Esophagus muscularis mucosa (tissue), 4 donors: ENCODE data around the gene MTFMT. TPM values are rescaled to one million over a fixed set of nuclear protein-coding genes. Genes with fewer than 3 reads are reported as not detected.

ENCODE experiments used
- DNase-seq: peaks from one replicate; pipeline ENCODE4 v3.0.0-alpha.2; 2017; ENCODE audit errors: extremely low spot score
- H3K27ac ChIP-seq, 4 donors: fragments of 200-600 bp; sonication (generic); replicated peaks in 1 of 4; 1 replicate in 3 of 4; 2 replicates in 1 of 4; pipeline ENCODE4 v1.5.1; 2016 to 2019; ENCODE audit warnings: mild to moderate bottlenecking in 1 of 4
- H3K27me3 ChIP-seq, 4 donors: fragments of 200-600 bp; sonication (generic); one replicate each; pipeline versions ENCODE4 v1.5.1 to v1.6.0; 2016 to 2019
- H3K36me3 ChIP-seq, 4 donors: fragments of 200-600 bp; sonication (generic); one replicate each; pipeline ENCODE4 v1.5.1; 2016 to 2019
- H3K4me1 ChIP-seq, 4 donors: fragments of 200-600 bp; sonication (generic); one replicate each; pipeline ENCODE4 v1.5.1; 2016 to 2019
- H3K4me3 ChIP-seq, 4 donors: fragments of 200-600 bp; sonication (generic); 1 replicate in 2 of 4; 2 replicates in 2 of 4; pipeline ENCODE4 v1.5.1; 2016 to 2019; ENCODE audit warnings: mild to moderate bottlenecking in 4 of 4, moderate library complexity in 1 of 4
- H3K9me3 ChIP-seq, 4 donors: fragments of 200-600 bp; sonication (generic); 1 replicate in 3 of 4; 2 replicates in 1 of 4; pipeline ENCODE4 v1.5.1; 2016 to 2019
- EP300 ChIP-seq: sonication (generic); formaldehyde crosslinking; IDR thresholded peaks from one replicate; pipeline ENCODE4 v1.6.1; 2017; ENCODE audit warnings: antibody characterized with exemption
- POLR2A ChIP-seq: fragments of 450-650 bp; IDR thresholded peaks from one replicate; pipeline ENCODE4 v1.6.1; 2017; ENCODE audit warnings: antibody characterized with exemption, moderate library complexity, mild to moderate bottlenecking, low read depth
- POLR2AphosphoS5 ChIP-seq, 2 donors: sonication (generic); formaldehyde crosslinking; IDR thresholded peaks; one replicate each; pipeline ENCODE4 v1.6.1; 2017; ENCODE audit warnings: antibody characterized with exemption in 2 of 2
- WGBS: methylation state at CpG from one replicate; pipeline ENCODE4 v1.1.5; 2018; 5-methylcytosine and 5-hydroxymethylcytosine counted together
- intact Hi-C: fragments of 100-400 bp; cut with DNase I; formaldehyde crosslinking; loops from one replicate; pipeline ENCODE4 v1.15.1; 2023
- total RNA-seq, 4 donors: library from RNA; depleted of rRNA; stranded (reverse); fragments of >200 nt; gene quantifications; one replicate each; pipeline versions ENCODE4 v1.1.0 to v1.2.1, GENCODE V29; 2016
- TF ChIP-seq, protein P1 (sequence below), 3 experiments: fragments of 200-600 bp in 2 of 3; fragments of 450-650 bp in 1 of 3; sonication (generic) in 2 of 3; IDR thresholded peaks; one replicate each; pipeline ENCODE4 v1.5.1; 2017 to 2019; ENCODE audit warnings: antibody characterized with exemption in 3 of 3, mild to moderate bottlenecking in 2 of 3, moderate library complexity in 1 of 3

MTFMT gene
- total RNA-seq, 4 donors from 2014 or later, result 26.3 to 29.9 (median 29.4) TPM

DNA sequence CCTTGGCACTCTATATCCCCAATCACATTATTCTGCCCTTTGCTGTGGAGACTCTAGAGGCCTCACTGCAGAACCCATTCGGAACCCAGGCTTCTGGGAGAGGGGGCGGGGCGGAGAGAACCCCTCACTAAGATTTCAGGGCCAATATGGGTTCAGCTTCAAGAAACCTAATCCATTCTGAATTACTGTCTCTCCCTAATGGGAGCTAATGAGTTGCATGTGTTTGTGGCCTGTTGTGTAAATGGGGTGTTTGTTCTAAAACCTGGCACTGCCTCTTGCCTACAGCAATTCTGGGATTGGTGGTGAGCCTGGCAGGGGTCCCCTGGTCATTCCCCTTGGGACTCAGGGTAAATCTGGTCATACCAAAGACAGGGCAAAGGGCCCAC lies 39.0 kb upstream of the MTFMT start:
- Histone ChIP-seq H3K27ac (peak overlapping the region; percentile 95 to 98 (median 96)), H3K27me3 (no peaks in the 10 kb centered on the region), H3K9me3 (no peaks in the 10 kb centered on the region), H3K36me3 (peaks cover 0 to 4% (median 0%) of the 10 kb centered on the region in 4 donors), H3K4me1 (peaks cover 70 to 85% (median 82%) of the 10 kb centered on the region in 4 donors), H3K4me3 (peak overlapping the region; percentile 70 to 83 (median 79))
- 73% methylated on average over 3 of the region's 3 CpGs for WGBS
- intact Hi-C loops, result no loop called here
- DNase-seq, result no peak
- TF ChIP-seq, protein P1, sequence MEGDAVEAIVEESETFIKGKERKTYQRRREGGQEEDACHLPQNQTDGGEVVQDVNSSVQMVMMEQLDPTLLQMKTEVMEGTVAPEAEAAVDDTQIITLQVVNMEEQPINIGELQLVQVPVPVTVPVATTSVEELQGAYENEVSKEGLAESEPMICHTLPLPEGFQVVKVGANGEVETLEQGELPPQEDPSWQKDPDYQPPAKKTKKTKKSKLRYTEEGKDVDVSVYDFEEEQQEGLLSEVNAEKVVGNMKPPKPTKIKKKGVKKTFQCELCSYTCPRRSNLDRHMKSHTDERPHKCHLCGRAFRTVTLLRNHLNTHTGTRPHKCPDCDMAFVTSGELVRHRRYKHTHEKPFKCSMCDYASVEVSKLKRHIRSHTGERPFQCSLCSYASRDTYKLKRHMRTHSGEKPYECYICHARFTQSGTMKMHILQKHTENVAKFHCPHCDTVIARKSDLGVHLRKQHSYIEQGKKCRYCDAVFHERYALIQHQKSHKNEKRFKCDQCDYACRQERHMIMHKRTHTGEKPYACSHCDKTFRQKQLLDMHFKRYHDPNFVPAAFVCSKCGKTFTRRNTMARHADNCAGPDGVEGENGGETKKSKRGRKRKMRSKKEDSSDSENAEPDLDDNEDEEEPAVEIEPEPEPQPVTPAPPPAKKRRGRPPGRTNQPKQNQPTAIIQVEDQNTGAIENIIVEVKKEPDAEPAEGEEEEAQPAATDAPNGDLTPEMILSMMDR (IDR thresholded peaks at IDR 0.05), result no peak
- TF ChIP-seq POLR2AphosphoS5 (IDR thresholded peaks at IDR 0.05) (no peak), EP300 (no peak), POLR2A (no peak)

DNA sequence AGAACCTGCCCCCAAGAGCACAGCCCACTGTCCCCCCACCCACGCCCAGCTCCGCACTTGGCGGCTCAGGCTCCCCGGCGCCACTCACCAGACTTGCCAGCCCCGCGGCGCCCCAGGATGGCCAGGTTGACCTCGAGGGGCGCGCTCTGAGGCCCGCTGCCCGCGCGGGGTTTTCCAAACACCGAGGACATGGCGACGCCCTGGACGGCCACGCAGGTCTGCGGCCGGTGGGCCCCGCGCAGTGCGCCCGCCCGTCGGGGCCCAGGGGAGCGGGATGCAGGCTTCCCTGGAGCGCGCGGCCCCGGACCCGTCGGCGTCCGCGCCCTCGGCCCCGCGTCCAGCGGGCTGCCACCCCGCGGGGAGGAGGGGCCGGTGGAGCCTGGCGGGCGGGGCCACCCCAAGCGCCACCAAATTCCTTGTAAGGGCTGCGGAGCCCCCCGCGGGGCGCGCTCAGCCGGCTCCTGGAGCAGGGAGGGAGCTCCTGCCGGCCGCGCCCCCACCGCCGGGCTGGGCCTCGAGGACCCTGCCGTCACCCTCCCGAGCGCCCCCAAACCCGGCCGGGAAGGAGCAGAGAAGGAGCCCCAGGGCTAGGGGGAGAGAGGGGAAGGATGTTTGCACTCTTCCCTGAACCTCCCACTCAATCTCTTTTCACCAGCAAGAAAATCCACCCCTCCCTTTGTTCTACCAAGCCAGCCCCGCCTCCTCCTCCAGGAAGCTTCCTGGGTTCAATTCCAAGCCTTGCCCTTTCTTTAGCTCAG lies 38.4 kb upstream of the MTFMT start, which contains the start of gene RASL12:
Gene RASL12 (minus strand): TSS at position 347 of the 758 bp plus-strand sequence. CDS start 156 bp downstream, at position 191.
- no peaks in the 10 kb centered on the region for H3K27me3 ChIP-seq
- WGBS, result 0% methylated on average over 1 of the region's 66 CpGs
- intact Hi-C loops, result no loop called here
- H3K9me3 ChIP-seq, result no peaks in the 10 kb centered on the region
- TF ChIP-seq POLR2A (no peak), POLR2AphosphoS5 (IDR thresholded peaks at IDR 0.05) (peak; percentile 42 to 78)
- H3K4me3 ChIP-seq, result peak within 1 kb of the TSS; percentile 70 to 83 (median 79)
- no peak for DNase-seq
- peak within 1 kb of the TSS; percentile 95 to 98 (median 96) for H3K27ac ChIP-seq
- peaks cover 0 to 4% (median 0%) of the 10 kb centered on the region in 4 donors for H3K36me3 ChIP-seq
- H3K4me1 ChIP-seq, result peaks cover 70 to 90% (median 86%) of the 10 kb centered on the region in 4 donors

DNA sequence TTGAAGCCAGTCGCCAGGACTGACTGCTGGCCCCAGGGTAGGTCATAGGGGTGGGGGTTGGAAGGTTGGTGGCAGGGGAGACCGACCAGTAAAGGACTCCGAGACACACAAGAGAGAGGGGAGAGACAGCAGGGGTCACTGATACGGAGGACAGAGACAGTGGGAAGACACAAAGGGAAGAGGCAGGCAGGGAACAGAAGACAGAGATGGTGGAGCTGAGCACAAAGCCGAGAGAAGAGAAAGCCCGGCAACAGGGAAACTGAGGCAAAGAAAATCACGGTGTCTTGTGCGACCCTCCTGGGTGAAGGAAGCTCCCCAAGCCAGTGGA lies 37.8 kb upstream of the MTFMT start:
- DNase-seq, result no peak
- intact Hi-C loops, result no loop called here
- Histone ChIP-seq H3K27me3 (no peaks in the 10 kb centered on the region), H3K36me3 (peaks cover 0 to 4% (median 0%) of the 10 kb centered on the region in 4 donors), H3K27ac (peak overlapping the region; percentile 95 to 98 (median 96)), H3K9me3 (no peaks in the 10 kb centered on the region), H3K4me3 (peak overlapping the region; percentile 70 to 83 (median 79)), H3K4me1 (peaks cover 70 to 91% (median 87%) of the 10 kb centered on the region in 4 donors)
- 16% methylated on average over 8 of the region's 8 CpGs for WGBS
- TF ChIP-seq POLR2A (no peak), EP300 (no peak), POLR2AphosphoS5 (IDR thresholded peaks at IDR 0.05) (no peak)
- TF ChIP-seq, protein P1 (IDR thresholded peaks at IDR 0.05), result no peak

DNA sequence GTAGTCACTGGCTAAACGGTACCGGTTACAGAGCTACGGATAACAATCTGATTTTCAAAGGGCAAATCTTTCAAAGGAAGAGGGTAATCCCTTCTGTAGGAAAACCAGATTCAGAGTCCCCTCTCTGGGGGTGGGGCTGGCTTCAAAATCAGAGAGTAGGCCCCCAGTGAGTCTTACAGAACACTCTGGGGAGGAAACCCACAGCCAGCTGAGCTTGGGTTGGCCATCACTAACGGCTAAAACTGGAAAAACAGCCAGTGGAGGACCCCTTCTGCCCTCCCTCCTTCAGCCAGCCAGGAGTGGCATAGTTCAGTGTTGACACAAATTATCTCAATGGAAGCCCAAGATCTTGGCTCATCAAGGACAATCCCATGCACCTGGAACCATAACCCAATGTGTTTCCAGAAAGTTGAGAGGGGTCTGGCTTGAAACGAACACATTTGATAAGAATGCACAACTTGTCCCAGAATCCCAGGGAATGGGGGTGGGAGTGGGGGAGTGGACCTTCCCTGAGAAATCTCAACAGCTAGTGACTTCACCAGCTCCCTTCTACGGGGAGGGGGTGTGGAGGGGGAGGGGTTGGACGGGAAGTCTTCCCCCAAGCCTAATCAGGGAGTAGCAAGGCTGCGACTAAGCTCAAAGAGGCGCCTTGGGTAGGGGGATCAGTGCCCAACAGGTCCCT lies 37.3 kb upstream of the MTFMT start:
- Histone ChIP-seq H3K4me1 (peaks cover 69 to 91% (median 87%) of the 10 kb centered on the region in 4 donors), H3K27ac (peak overlapping the region; percentile 95 to 98 (median 96)), H3K9me3 (no peaks in the 10 kb centered on the region), H3K27me3 (no peaks in the 10 kb centered on the region), H3K36me3 (peaks cover 0 to 4% (median 0%) of the 10 kb centered on the region in 4 donors), H3K4me3 (peak overlapping the region; percentile 70 to 83 (median 79))
- intact Hi-C loops, result no loop called here
- TF ChIP-seq EP300, result no peak
- TF ChIP-seq POLR2AphosphoS5 (IDR thresholded peaks at IDR 0.05), result peak; percentile 26 to 58
- DNase-seq, result no peak
- 25% methylated on average over 8 of the region's 9 CpGs for WGBS

DNA sequence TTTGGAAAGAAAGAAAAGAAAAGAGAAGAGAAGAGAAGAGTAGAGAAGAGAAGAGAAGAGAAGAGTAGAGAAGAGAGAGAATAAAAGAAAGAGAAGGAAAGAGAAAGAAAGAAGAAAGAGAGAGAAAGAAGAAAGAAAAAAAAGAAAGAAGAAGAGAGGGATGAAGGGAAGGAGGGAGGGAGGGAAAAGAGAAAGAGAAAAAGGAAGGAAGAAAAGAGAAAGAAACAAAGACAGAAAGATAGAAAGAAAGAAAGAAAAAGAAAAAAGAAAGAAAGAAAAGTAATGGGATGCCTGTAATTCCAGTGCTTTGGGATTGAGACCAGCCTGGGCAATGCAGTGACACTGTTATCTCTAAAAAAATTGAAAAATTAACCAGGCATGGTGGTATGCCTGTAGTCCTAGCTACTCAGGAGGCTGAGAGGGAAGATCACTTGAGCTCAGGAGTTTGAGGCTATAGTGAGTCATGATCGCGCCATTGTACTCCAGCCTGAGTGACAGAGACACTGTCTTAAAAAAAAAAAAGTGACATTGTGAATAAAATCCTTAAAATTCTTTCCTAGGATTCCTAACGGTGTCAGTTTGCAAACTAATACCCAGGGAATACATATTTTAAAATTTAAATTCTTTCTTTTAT lies 36.7 kb upstream of the MTFMT start:
- TF ChIP-seq, protein P1 (IDR thresholded peaks at IDR 0.05), result no peak
- TF ChIP-seq POLR2AphosphoS5 (IDR thresholded peaks at IDR 0.05), result no peak
- no peak for TF ChIP-seq POLR2A
- no peak for TF ChIP-seq EP300
- Histone ChIP-seq H3K27me3 (no peaks in the 10 kb centered on the region), H3K4me3 (peak overlapping the region; percentile 70 to 83 (median 79)), H3K27ac (peak overlapping the region; percentile 95 to 98 (median 96)), H3K36me3 (peaks cover 0 to 4% (median 0%) of the 10 kb centered on the region in 4 donors), H3K4me1 (peaks cover 68 to 91% (median 87%) of the 10 kb centered on the region in 4 donors), H3K9me3 (no peaks in the 10 kb centered on the region)
- DNase-seq, result no peak
- intact Hi-C loops, result no loop called here
- WGBS, result 27% methylated on average over 3 of the region's 3 CpGs
